HEK293 (cell line): Measurements from ENCODE around the gene TMEM151B.

Experiments used
- OSR2 ChIP-seq: fragments of 450-650 bp; formaldehyde crosslinking; IDR thresholded peaks from 2 replicates; pipeline ENCODE4 v1.5.1; 2016; ENCODE audit warnings: missing biosample characterization, missing genetic modification characterization
- WT1 ChIP-seq: fragments of 450-650 bp; formaldehyde crosslinking; IDR thresholded peaks from 2 replicates; pipeline ENCODE4 v1.5.1; 2016; ENCODE audit warnings: missing biosample characterization, missing genetic modification characterization
- ZBTB20 ChIP-seq: fragments of 450-650 bp; formaldehyde crosslinking; IDR thresholded peaks from 2 replicates; pipeline ENCODE4 v1.5.1; 2016; ENCODE audit warnings: missing biosample characterization, missing genetic modification characterization
- ZNF138 ChIP-seq: fragments of 450-650 bp; formaldehyde crosslinking; IDR thresholded peaks from 2 replicates; pipeline ENCODE4 v1.5.1; 2016; ENCODE audit warnings: missing biosample characterization, missing genetic modification characterization, borderline replicate concordance
- ZNF37A ChIP-seq: fragments of 450-650 bp; IDR thresholded peaks from 2 replicates; pipeline ENCODE4 v1.5.1; 2018; ENCODE audit warnings: missing biosample characterization, missing genetic modification characterization
- ZNF394 ChIP-seq: fragments of 450-650 bp; formaldehyde crosslinking; IDR thresholded peaks from 2 replicates; pipeline ENCODE4 v1.5.1; 2016; ENCODE audit warnings: missing biosample characterization, missing genetic modification characterization, mild to moderate bottlenecking, moderate library complexity, borderline replicate concordance
- ZNF571 ChIP-seq: fragments of 450-650 bp; formaldehyde crosslinking; IDR thresholded peaks from 2 replicates; pipeline ENCODE4 v1.5.0; 2017; ENCODE audit warnings: missing biosample characterization, missing genetic modification characterization
- TF ChIP-seq, protein P1 (sequence below): fragments of 450-650 bp; formaldehyde crosslinking; IDR thresholded peaks from 2 replicates; pipeline ENCODE4 v1.5.1; 2016; ENCODE audit warnings: missing biosample characterization, missing genetic modification characterization, borderline replicate concordance
- TF ChIP-seq, protein P2 (sequence below): fragments of 450-650 bp; formaldehyde crosslinking; IDR thresholded peaks from 2 replicates; pipeline ENCODE4 v1.5.1; 2017; ENCODE audit warnings: missing biosample characterization, missing genetic modification characterization
- TF ChIP-seq, protein P3 (sequence below): fragments of 450-650 bp; formaldehyde crosslinking; IDR thresholded peaks from 2 replicates; pipeline ENCODE4 v1.5.1; 2016; ENCODE audit warnings: missing biosample characterization, missing genetic modification characterization
- TF ChIP-seq, protein P4 (sequence below): fragments of 450-650 bp; formaldehyde crosslinking; IDR thresholded peaks from 2 replicates; pipeline ENCODE4 v1.5.1; 2016; ENCODE audit warnings: missing biosample characterization, missing genetic modification characterization
- TF ChIP-seq, protein P5 (sequence below): fragments of 450-650 bp; formaldehyde crosslinking; IDR thresholded peaks from 2 replicates; pipeline ENCODE4 v1.5.1; 2017; ENCODE audit warnings: missing biosample characterization, mild to moderate bottlenecking, missing genetic modification characterization, moderate library complexity
- TF ChIP-seq, protein P6 (sequence below): fragments of 450-650 bp; IDR thresholded peaks from 2 replicates; pipeline ENCODE4 v1.5.1; 2018; ENCODE audit warnings: missing biosample characterization, missing genetic modification characterization
- TF ChIP-seq, protein P7 (sequence below): fragments of 450-650 bp; formaldehyde crosslinking; IDR thresholded peaks from 2 replicates; pipeline ENCODE4 v1.5.1; 2016; ENCODE audit warnings: missing biosample characterization, missing genetic modification characterization
- TF ChIP-seq, protein P8 (sequence below): fragments of 450-650 bp; formaldehyde crosslinking; IDR thresholded peaks from 2 replicates; pipeline ENCODE4 v1.5.1; 2017; ENCODE audit warnings: missing biosample characterization, missing genetic modification characterization

TMEM151B gene

DNA sequence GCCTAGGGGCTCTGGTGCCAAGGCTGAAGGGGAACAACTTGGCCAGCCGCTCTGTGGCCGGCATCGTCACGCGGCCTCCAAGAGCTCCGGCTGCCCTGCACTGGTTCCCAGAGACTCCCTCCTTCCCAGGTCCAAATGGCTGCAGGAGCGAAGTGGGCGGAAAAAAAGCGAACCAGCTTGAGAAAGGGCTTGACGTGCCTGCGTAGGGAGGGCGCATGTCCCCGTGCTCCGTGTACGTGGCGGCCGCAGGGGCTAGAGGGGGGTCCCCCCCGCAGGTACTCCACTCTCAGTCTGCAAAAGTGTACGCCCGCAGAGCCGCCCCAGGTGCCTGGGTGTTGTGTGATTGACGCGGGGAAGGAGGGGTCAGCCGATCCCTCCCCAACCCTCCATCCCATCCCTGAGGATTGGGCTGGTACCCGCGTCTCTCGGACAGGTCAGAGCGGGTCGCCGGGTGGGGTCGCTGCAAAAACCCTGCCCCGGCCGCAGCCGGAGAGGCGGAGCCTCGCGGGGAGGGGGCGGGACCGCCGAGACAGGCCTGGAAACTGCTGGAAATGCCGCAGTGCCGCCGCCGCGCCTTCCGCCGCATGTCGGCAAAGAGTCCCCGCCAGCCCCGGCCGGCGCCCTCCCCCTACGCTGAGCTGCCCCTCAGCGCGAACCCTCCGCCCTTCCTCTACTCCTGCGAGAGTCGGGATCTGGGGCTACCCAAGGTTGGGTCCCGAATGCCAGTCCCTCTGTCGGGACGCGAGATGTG is 24.2 kb upstream of the TMEM151B start (continued):
- TF ChIP-seq, protein P1, sequence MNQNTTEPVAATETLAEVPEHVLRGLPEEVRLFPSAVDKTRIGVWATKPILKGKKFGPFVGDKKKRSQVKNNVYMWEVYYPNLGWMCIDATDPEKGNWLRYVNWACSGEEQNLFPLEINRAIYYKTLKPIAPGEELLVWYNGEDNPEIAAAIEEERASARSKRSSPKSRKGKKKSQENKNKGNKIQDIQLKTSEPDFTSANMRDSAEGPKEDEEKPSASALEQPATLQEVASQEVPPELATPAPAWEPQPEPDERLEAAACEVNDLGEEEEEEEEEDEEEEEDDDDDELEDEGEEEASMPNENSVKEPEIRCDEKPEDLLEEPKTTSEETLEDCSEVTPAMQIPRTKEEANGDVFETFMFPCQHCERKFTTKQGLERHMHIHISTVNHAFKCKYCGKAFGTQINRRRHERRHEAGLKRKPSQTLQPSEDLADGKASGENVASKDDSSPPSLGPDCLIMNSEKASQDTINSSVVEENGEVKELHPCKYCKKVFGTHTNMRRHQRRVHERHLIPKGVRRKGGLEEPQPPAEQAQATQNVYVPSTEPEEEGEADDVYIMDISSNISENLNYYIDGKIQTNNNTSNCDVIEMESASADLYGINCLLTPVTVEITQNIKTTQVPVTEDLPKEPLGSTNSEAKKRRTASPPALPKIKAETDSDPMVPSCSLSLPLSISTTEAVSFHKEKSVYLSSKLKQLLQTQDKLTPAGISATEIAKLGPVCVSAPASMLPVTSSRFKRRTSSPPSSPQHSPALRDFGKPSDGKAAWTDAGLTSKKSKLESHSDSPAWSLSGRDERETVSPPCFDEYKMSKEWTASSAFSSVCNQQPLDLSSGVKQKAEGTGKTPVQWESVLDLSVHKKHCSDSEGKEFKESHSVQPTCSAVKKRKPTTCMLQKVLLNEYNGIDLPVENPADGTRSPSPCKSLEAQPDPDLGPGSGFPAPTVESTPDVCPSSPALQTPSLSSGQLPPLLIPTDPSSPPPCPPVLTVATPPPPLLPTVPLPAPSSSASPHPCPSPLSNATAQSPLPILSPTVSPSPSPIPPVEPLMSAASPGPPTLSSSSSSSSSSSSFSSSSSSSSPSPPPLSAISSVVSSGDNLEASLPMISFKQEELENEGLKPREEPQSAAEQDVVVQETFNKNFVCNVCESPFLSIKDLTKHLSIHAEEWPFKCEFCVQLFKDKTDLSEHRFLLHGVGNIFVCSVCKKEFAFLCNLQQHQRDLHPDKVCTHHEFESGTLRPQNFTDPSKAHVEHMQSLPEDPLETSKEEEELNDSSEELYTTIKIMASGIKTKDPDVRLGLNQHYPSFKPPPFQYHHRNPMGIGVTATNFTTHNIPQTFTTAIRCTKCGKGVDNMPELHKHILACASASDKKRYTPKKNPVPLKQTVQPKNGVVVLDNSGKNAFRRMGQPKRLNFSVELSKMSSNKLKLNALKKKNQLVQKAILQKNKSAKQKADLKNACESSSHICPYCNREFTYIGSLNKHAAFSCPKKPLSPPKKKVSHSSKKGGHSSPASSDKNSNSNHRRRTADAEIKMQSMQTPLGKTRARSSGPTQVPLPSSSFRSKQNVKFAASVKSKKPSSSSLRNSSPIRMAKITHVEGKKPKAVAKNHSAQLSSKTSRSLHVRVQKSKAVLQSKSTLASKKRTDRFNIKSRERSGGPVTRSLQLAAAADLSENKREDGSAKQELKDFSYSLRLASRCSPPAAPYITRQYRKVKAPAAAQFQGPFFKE (tag by site-specific recombination) = no peak; the same call in 1 of the 2 replicates
- TF ChIP-seq, protein P2, sequence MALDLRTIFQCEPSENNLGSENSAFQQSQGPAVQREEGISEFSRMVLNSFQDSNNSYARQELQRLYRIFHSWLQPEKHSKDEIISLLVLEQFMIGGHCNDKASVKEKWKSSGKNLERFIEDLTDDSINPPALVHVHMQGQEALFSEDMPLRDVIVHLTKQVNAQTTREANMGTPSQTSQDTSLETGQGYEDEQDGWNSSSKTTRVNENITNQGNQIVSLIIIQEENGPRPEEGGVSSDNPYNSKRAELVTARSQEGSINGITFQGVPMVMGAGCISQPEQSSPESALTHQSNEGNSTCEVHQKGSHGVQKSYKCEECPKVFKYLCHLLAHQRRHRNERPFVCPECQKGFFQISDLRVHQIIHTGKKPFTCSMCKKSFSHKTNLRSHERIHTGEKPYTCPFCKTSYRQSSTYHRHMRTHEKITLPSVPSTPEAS (tag by site-specific recombination) = peak; percentile 52
- TF ChIP-seq ZNF37A (tag by site-specific recombination) (no peak), WT1 (tag by site-specific recombination) (peak; percentile 32), ZNF571 (tag by site-specific recombination) (no peak), ZNF394 (tag by site-specific recombination) (peak; percentile 77; the same call in 1 of the 2 replicates), ZNF138 (tag by site-specific recombination) (no peak), OSR2 (tag by site-specific recombination) (no peak), ZBTB20 (tag by site-specific recombination) (peak; percentile 46; the same call in 1 of the 2 replicates)
- TF ChIP-seq, protein P3, sequence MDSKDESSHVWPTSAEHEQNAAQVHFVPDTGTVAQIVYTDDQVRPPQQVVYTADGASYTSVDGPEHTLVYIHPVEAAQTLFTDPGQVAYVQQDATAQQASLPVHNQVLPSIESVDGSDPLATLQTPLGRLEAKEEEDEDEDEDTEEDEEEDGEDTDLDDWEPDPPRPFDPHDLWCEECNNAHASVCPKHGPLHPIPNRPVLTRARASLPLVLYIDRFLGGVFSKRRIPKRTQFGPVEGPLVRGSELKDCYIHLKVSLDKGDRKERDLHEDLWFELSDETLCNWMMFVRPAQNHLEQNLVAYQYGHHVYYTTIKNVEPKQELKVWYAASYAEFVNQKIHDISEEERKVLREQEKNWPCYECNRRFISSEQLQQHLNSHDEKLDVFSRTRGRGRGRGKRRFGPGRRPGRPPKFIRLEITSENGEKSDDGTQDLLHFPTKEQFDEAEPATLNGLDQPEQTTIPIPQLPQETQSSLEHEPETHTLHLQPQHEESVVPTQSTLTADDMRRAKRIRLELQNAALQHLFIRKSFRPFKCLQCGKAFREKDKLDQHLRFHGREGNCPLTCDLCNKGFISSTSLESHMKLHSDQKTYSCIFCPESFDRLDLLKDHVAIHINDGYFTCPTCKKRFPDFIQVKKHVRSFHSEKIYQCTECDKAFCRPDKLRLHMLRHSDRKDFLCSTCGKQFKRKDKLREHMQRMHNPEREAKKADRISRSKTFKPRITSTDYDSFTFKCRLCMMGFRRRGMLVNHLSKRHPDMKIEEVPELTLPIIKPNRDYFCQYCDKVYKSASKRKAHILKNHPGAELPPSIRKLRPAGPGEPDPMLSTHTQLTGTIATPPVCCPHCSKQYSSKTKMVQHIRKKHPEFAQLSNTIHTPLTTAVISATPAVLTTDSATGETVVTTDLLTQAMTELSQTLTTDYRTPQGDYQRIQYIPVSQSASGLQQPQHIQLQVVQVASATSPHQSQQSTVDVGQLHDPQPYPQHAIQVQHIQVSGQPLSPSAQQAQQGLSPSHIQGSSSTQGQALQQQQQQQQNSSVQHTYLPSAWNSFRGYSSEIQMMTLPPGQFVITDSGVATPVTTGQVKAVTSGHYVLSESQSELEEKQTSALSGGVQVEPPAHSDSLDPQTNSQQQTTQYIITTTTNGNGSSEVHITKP (tag by site-specific recombination) = no peak
- TF ChIP-seq, protein P4, sequence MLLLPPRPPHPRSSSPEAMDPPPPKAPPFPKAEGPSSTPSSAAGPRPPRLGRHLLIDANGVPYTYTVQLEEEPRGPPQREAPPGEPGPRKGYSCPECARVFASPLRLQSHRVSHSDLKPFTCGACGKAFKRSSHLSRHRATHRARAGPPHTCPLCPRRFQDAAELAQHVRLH (tag by site-specific recombination) = no peak
- TF ChIP-seq, protein P5, sequence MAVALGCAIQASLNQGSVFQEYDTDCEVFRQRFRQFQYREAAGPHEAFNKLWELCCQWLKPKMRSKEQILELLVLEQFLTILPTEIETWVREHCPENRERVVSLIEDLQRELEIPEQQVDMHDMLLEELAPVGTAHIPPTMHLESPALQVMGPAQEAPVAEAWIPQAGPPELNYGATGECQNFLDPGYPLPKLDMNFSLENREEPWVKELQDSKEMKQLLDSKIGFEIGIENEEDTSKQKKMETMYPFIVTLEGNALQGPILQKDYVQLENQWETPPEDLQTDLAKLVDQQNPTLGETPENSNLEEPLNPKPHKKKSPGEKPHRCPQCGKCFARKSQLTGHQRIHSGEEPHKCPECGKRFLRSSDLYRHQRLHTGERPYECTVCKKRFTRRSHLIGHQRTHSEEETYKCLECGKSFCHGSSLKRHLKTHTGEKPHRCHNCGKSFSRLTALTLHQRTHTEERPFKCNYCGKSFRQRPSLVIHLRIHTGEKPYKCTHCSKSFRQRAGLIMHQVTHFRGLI (tag by site-specific recombination) = no peak
- TF ChIP-seq, protein P6, sequence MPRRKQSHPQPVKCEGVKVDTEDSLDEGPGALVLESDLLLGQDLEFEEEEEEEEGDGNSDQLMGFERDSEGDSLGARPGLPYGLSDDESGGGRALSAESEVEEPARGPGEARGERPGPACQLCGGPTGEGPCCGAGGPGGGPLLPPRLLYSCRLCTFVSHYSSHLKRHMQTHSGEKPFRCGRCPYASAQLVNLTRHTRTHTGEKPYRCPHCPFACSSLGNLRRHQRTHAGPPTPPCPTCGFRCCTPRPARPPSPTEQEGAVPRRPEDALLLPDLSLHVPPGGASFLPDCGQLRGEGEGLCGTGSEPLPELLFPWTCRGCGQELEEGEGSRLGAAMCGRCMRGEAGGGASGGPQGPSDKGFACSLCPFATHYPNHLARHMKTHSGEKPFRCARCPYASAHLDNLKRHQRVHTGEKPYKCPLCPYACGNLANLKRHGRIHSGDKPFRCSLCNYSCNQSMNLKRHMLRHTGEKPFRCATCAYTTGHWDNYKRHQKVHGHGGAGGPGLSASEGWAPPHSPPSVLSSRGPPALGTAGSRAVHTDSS = no peak
- TF ChIP-seq, protein P7, sequence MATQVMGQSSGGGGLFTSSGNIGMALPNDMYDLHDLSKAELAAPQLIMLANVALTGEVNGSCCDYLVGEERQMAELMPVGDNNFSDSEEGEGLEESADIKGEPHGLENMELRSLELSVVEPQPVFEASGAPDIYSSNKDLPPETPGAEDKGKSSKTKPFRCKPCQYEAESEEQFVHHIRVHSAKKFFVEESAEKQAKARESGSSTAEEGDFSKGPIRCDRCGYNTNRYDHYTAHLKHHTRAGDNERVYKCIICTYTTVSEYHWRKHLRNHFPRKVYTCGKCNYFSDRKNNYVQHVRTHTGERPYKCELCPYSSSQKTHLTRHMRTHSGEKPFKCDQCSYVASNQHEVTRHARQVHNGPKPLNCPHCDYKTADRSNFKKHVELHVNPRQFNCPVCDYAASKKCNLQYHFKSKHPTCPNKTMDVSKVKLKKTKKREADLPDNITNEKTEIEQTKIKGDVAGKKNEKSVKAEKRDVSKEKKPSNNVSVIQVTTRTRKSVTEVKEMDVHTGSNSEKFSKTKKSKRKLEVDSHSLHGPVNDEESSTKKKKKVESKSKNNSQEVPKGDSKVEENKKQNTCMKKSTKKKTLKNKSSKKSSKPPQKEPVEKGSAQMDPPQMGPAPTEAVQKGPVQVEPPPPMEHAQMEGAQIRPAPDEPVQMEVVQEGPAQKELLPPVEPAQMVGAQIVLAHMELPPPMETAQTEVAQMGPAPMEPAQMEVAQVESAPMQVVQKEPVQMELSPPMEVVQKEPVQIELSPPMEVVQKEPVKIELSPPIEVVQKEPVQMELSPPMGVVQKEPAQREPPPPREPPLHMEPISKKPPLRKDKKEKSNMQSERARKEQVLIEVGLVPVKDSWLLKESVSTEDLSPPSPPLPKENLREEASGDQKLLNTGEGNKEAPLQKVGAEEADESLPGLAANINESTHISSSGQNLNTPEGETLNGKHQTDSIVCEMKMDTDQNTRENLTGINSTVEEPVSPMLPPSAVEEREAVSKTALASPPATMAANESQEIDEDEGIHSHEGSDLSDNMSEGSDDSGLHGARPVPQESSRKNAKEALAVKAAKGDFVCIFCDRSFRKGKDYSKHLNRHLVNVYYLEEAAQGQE (tag by site-specific recombination) = 0 out of 2 replicates have a peak, but pooled peaks have one; percentile 17
- TF ChIP-seq, protein P8, sequence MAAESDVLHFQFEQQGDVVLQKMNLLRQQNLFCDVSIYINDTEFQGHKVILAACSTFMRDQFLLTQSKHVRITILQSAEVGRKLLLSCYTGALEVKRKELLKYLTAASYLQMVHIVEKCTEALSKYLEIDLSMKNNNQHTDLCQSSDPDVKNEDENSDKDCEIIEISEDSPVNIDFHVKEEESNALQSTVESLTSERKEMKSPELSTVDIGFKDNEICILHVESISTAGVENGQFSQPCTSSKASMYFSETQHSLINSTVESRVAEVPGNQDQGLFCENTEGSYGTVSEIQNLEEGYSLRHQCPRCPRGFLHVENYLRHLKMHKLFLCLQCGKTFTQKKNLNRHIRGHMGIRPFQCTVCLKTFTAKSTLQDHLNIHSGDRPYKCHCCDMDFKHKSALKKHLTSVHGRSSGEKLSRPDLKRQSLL (tag by site-specific recombination) = no peak
